NB4 (cell line): Measurements from ENCODE around the gene SNAP25.

Source experiments
- MYC ChIP-seq: IDR thresholded peaks from 2 replicates; pipeline ENCODE4 v1.6.1; 2011; ENCODE audit warnings: low read depth, low read length
- POLR2A ChIP-seq: IDR thresholded peaks from 2 replicates; pipeline ENCODE4 v1.6.1; 2011; ENCODE audit warnings: mild to moderate bottlenecking; ENCODE audit not compliant: insufficient read length; ENCODE audit errors: extremely low read depth
- TF ChIP-seq, protein P1 (sequence below): IDR thresholded peaks from one replicate; pipeline ENCODE4 v1.5.1; 2012; ENCODE audit warnings: low read depth, low read length
- TF ChIP-seq, protein P2 (sequence below): IDR thresholded peaks from 2 replicates; pipeline ENCODE4 v1.6.1; 2011; ENCODE audit warnings: low read depth, low read length

DNA sequence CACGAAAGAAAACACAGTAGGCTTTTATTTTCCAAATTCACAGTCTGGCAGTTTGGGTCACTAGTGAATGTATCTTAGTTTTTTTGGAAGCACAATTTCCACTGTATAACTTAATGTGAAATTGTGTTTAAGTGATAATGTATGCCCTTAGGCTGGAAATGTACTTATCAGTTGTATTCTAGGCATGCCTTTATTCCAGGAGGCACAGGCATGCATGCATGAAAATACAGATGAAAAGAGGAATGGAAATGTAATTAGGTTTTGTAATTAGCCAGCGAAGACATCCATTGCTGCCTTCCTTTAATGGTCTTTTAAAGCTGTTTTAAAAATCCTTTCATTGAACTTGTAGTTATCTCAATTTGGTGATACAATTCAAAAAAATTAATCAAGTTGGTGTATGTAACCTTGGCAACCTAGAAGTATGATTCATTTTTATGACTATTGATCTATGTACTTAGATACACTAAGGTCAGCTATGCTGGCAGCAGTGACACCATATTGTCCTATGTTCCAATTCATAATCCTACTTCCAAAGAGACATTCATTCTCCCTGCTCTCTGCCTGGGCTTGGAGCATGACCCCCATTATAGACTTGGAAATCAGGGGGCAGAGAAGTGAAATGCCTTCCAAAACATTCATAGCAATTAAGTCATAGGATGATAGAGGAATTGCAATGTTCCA, 73.1 kb downstream of the SNAP25 start:
- TF ChIP-seq, protein P1, sequence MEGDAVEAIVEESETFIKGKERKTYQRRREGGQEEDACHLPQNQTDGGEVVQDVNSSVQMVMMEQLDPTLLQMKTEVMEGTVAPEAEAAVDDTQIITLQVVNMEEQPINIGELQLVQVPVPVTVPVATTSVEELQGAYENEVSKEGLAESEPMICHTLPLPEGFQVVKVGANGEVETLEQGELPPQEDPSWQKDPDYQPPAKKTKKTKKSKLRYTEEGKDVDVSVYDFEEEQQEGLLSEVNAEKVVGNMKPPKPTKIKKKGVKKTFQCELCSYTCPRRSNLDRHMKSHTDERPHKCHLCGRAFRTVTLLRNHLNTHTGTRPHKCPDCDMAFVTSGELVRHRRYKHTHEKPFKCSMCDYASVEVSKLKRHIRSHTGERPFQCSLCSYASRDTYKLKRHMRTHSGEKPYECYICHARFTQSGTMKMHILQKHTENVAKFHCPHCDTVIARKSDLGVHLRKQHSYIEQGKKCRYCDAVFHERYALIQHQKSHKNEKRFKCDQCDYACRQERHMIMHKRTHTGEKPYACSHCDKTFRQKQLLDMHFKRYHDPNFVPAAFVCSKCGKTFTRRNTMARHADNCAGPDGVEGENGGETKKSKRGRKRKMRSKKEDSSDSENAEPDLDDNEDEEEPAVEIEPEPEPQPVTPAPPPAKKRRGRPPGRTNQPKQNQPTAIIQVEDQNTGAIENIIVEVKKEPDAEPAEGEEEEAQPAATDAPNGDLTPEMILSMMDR: no peak
- TF ChIP-seq POLR2A (no peak), MYC (no peak)
- TF ChIP-seq, protein P2, sequence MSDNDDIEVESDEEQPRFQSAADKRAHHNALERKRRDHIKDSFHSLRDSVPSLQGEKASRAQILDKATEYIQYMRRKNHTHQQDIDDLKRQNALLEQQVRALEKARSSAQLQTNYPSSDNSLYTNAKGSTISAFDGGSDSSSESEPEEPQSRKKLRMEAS: no peak
